Testis (tissue), 3 donors: Measurements from ENCODE around the gene STXBP6. TPM values are rescaled to one million over a fixed set of nuclear protein-coding genes. Genes with fewer than 3 reads are reported as not detected.

Experiments
- DNase-seq: peaks from one replicate; pipeline ENCODE4 v3.0.0-alpha.2; 2019
- H3K27ac ChIP-seq, 2 donors: fragments of 200-600 bp; sonication (generic); one replicate each; pipeline ENCODE4 v1.5.1; 2019
- H3K27me3 ChIP-seq: fragments of 200-600 bp; sonication (generic); one replicate; pipeline ENCODE4 v1.5.1; 2019
- H3K36me3 ChIP-seq: fragments of 200-600 bp; sonication (generic); one replicate; pipeline ENCODE4 v1.5.1; 2017; ENCODE audit warnings: low read depth; ENCODE audit errors: missing control alignments
- H3K4me1 ChIP-seq: fragments of 200-600 bp; sonication (generic); one replicate; pipeline ENCODE4 v1.5.1; 2019
- H3K4me3 ChIP-seq, 2 donors: fragments of 200-600 bp; sonication (generic); one replicate each; pipeline ENCODE4 v1.5.1; 2017 to 2019
- H3K9me3 ChIP-seq: fragments of 200-600 bp; sonication (generic); one replicate; pipeline ENCODE4 v1.5.1; 2017
- POLR2A ChIP-seq: fragments of 450-650 bp; IDR thresholded peaks from one replicate; pipeline ENCODE4 v1.6.1; 2017; ENCODE audit warnings: antibody characterized with exemption, mild to moderate bottlenecking, moderate library complexity
- WGBS, 2 donors: methylation state at CpG; one replicate each; pipeline ENCODE4 v1.1.5; 2018; 5-methylcytosine and 5-hydroxymethylcytosine counted together
- intact Hi-C: fragments of 100-400 bp; cut with DNase I; formaldehyde crosslinking; loops from one replicate; pipeline ENCODE4 v1.15.1; 2023; ENCODE audit warnings: low total_unique reads
- polyA plus RNA-seq: library from polyadenylated mRNA; stranded (reverse); fragments of 350-450 nt; fragmentation: Illumina TruSeq; extraction: RNeasy Lipid Tissue Mini Kit (QIAGEN cat#74804); gene quantifications from one replicate; pipeline ENCODE4 v1.2.3, GENCODE V29; 2014; ENCODE audit warnings: low read depth, low replicate concordance; ENCODE audit not compliant: insufficient read depth
- total RNA-seq, 2 donors: library from RNA; depleted of rRNA; stranded (reverse); fragments of >200 nt; gene quantifications; one replicate each; pipeline ENCODE4 v1.2.3, GENCODE V29; 2016
- TF ChIP-seq, protein P1 (sequence below), 3 experiments: fragments of 450-650 bp in 2 of 3; fragments of 200-600 bp in 1 of 3; sonication (generic) in 1 of 3; IDR thresholded peaks; one replicate each; pipeline ENCODE4 v1.5.1; 2016 to 2019; ENCODE audit warnings: antibody characterized with exemption in 3 of 3, mild to moderate bottlenecking in 2 of 3, moderate library complexity in 1 of 3

The STXBP6 gene
- total and polyA plus RNA-seq, 3 donors from 2014 or later: 4.7 to 11.3 (median 8.6) TPM

- Histone ChIP-seq H3K36me3 (no peaks in the 10 kb centered on the region), H3K27ac (no peak overlapping the region), H3K4me1 (no peaks in the 10 kb centered on the region), H3K27me3 (no peaks in the 10 kb centered on the region), H3K9me3 (no peaks in the 10 kb centered on the region), H3K4me3 (no peak overlapping the region)
- no peak for TF ChIP-seq POLR2A
- TF ChIP-seq, protein P1, sequence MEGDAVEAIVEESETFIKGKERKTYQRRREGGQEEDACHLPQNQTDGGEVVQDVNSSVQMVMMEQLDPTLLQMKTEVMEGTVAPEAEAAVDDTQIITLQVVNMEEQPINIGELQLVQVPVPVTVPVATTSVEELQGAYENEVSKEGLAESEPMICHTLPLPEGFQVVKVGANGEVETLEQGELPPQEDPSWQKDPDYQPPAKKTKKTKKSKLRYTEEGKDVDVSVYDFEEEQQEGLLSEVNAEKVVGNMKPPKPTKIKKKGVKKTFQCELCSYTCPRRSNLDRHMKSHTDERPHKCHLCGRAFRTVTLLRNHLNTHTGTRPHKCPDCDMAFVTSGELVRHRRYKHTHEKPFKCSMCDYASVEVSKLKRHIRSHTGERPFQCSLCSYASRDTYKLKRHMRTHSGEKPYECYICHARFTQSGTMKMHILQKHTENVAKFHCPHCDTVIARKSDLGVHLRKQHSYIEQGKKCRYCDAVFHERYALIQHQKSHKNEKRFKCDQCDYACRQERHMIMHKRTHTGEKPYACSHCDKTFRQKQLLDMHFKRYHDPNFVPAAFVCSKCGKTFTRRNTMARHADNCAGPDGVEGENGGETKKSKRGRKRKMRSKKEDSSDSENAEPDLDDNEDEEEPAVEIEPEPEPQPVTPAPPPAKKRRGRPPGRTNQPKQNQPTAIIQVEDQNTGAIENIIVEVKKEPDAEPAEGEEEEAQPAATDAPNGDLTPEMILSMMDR (IDR thresholded peaks at IDR 0.05): no peak
- 86 to 90% methylated on average over 8 of the region's 8 CpGs for WGBS, 2 donors
- intact Hi-C loops: no loop called here
- no peak for DNase-seq
Observed at GRCh38 chr14:24952851-24953666, 96.9 kb downstream of the STXBP6 start.

- intact Hi-C loops: no loop called here
- Histone ChIP-seq H3K4me1 (no peaks in the 10 kb centered on the region), H3K27me3 (no peaks in the 10 kb centered on the region), H3K4me3 (no peak overlapping the region), H3K36me3 (no peaks in the 10 kb centered on the region), H3K27ac (no peak overlapping the region), H3K9me3 (no peaks in the 10 kb centered on the region)
- no peak for TF ChIP-seq POLR2A
- TF ChIP-seq, protein P1 (IDR thresholded peaks at IDR 0.05): no peak
- no peak for DNase-seq
- WGBS, 2 donors: 77 to 81% methylated on average over 1 of the region's 1 CpG
Observed at GRCh38 chr14:24948261-24948847, 101.6 kb downstream of the STXBP6 start.

DNA sequence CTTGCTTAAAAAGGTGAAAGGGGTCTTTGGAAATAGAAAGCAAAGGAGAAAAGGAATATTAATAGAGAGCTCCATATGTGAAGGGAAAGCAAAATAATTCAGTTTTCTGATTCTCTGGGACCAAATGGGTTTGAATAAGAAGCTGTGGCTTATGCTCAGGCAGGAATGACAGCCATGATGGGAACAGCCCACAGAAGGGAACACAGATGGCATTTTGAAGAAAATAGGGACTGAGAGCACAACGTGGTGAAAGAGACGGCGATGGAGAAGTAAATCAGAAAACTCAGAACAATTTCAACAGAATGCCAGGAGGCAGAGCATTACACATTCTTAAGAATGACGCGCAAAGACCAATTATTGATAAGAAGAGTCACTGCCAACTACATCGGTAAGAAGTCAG is 102.8 kb downstream of the STXBP6 start:
- WGBS, 2 donors: 90 to 94% methylated on average over 6 of the region's 6 CpGs
- Histone ChIP-seq H3K4me1 (no peaks in the 10 kb centered on the region), H3K27me3 (no peaks in the 10 kb centered on the region), H3K27ac (no peak overlapping the region), H3K36me3 (no peaks in the 10 kb centered on the region), H3K9me3 (no peaks in the 10 kb centered on the region), H3K4me3 (no peak overlapping the region)
- intact Hi-C loops: no loop called here
- TF ChIP-seq, protein P1 (IDR thresholded peaks at IDR 0.05): no peak
- TF ChIP-seq POLR2A: no peak
- DNase-seq: no peak

DNA sequence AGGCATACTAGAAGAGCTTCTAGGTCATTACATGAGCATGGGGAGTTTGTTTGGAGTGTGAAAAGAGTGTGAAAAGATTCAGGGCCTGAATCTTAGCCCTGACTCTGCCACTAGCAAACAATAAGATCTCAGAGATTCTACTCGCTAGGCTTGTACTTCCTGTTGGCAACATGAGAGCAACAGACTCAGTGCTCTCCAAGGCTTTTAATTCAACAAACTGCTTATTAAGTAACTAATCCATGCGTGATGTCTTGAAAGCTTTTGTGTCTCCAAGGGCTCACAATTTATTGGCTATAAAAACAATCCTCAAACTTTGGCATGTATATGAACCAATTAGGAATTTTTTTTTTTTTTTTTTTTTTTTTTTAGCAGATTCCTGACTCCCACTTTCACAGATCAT is 105.1 kb downstream of the STXBP6 start:
- TF ChIP-seq POLR2A: no peak
- TF ChIP-seq, protein P1 (IDR thresholded peaks at IDR 0.05): no peak
- H3K4me1 ChIP-seq: no peaks in the 10 kb centered on the region
- intact Hi-C loops: no loop called here
- H3K36me3 ChIP-seq: no peaks in the 10 kb centered on the region
- WGBS, 2 donors: 30 to 53% methylated on average over 2 of the region's 2 CpGs
- H3K27ac ChIP-seq: no peak overlapping the region
- H3K4me3 ChIP-seq: no peak overlapping the region
- no peak for DNase-seq
- no peaks in the 10 kb centered on the region for H3K27me3 ChIP-seq
- H3K9me3 ChIP-seq: no peaks in the 10 kb centered on the region
